Upper lobe of left lung (tissue), 6 donors: ENCODE results near the gene UBE2C. TPM values are rescaled to one million over a fixed set of nuclear protein-coding genes. Genes with fewer than 3 reads are reported as not detected.

Experiments
- ATAC-seq, 2 donors: fragments of 200-7000 bp; cut with Tn5 transposase; one replicate each; pipeline ENCODE4 v1.9.1; 2022; ENCODE audit warnings: mild to moderate bottlenecking in 2 of 2, moderate library complexity in 2 of 2; ENCODE audit not compliant: low FRiP score in 2 of 2
- DNase-seq, 2 donors: peaks; one replicate each; pipeline ENCODE4 v3.0.0-alpha.2; 2019 to 2020
- H3K27ac ChIP-seq, 4 donors: fragments of 200-600 bp; sonication (generic); one replicate each; pipeline ENCODE4 v1.5.1; 2016 to 2019
- H3K27me3 ChIP-seq, 4 donors: fragments of 200-600 bp; sonication (generic); one replicate each; pipeline ENCODE4 v1.5.1; 2017 to 2019
- H3K36me3 ChIP-seq, 4 donors: fragments of 200-600 bp; sonication (generic); one replicate each; pipeline ENCODE4 v1.5.1; 2016 to 2019
- H3K4me1 ChIP-seq, 4 donors: fragments of 200-600 bp; sonication (generic); one replicate each; pipeline ENCODE4 v1.5.1; 2018 to 2019
- H3K4me3 ChIP-seq, 4 donors: fragments of 200-600 bp; sonication (generic); one replicate each; pipeline ENCODE4 v1.5.1; 2017 to 2019; ENCODE audit warnings: mild to moderate bottlenecking in 2 of 4, moderate library complexity in 1 of 4
- H3K9me3 ChIP-seq, 4 donors: fragments of 200-600 bp; sonication (generic); one replicate each; pipeline ENCODE4 v1.5.1; 2018 to 2019
- EP300 ChIP-seq, 4 donors: sonication (generic); formaldehyde crosslinking; IDR thresholded peaks; one replicate each; pipeline ENCODE4 v1.5.1; 2017; ENCODE audit warnings: antibody characterized with exemption in 4 of 4, control low read depth in 2 of 4
- POLR2A ChIP-seq, 4 donors: fragments of 450-650 bp; IDR thresholded peaks; one replicate each; pipeline ENCODE4 v1.5.1; 2016 to 2017; ENCODE audit warnings: antibody characterized with exemption in 4 of 4, mild to moderate bottlenecking in 2 of 4
- POLR2AphosphoS5 ChIP-seq, 2 donors: sonication (generic); formaldehyde crosslinking; IDR thresholded peaks; one replicate each; pipeline ENCODE4 v1.5.1; 2017; ENCODE audit warnings: antibody characterized with exemption in 2 of 2
- WGBS, 2 donors: methylation state at CpG; one replicate each; pipeline ENCODE4 v1.1.5; 2017 to 2018; 5-methylcytosine and 5-hydroxymethylcytosine counted together
- total RNA-seq, 6 donors: library from RNA; depleted of rRNA in 4 of 6; stranded (reverse); fragments of >200 nt in 4 of 6; gene quantifications; one replicate each; pipeline versions ENCODE4 v1.1.0 to v1.2.1, GENCODE V29; 2016 to 2021
- TF ChIP-seq, protein P1 (sequence below), 6 experiments: fragments of 450-650 bp in 4 of 6; fragments of 200-600 bp in 2 of 6; sonication (generic) in 2 of 6; IDR thresholded peaks; one replicate each; pipeline ENCODE4 v1.5.1; 2016 to 2019; ENCODE audit warnings: antibody characterized with exemption in 6 of 6
- donor health status: DM: no; HTN: no; CAD: no; lungs with moderate emphysema.
- donor health status: DM: no; HTN: yes; CAD: no; lungs with severe emphysema.

UBE2C gene
- total RNA-seq, 6 donors from 2014 or later = 1.1 to 12.5 (median 3.5) TPM; not detected in 2

DNA sequence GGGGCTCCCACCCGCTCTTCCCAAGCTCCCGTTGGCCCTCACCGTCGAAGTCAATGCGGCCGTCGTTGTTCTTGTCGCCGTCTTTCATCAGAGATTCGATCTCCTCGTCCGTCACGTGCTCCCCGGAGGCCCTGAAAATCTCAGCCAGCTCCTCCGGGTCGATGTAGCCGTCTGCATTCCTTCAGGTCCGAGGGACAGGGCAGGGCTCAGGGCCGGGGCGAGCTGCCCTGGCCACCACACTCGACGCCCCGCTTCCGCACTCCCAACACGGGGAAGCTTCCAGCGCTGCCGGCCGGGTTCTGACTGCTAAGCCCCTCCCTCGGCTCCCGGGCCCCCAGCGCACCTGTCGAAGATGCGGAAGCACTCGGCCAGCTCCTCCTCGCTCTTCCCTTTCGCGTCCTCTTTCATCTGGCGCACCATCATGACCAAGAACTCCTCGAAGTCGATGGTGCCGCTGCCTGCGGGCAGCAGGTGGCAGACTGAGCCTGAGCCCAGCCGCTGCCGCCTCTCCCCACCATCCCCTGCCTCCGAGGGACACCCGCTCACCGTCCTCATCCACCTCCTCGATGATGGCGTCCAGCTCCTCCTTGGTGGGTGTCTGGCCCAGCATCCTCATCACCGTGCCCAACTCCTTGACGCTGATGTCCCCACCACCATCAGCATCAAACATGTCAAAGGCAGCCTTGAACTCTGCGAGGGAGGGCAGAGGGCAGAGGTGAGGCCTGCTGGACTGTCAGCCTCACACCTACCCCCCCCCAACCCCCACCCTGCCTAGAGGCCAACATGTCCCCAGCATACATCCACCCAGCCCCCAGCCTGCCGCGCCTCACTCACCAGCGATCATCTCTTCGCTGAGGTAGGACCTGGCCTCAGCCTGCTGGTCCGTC lies 11.7 kb downstream of the UBE2C start:
- ATAC-seq (peak in 1 of 2 donors; percentile 43), DNase-seq (peak; percentile 36 to 86)
- Histone ChIP-seq H3K27ac (no peak overlapping the region), H3K9me3 (no peaks in the 10 kb centered on the region), H3K27me3 (peaks cover 0 to 23% (median 10%) of the 10 kb centered on the region in 4 donors), H3K36me3 (no peaks in the 10 kb centered on the region), H3K4me1 (peaks cover 12 to 27% (median 23%) of the 10 kb centered on the region in 4 donors), H3K4me3 (peak overlapping the region in 3 of 4 donors; percentile 16 to 31 (median 31))
- no peak for TF ChIP-seq POLR2A (IDR thresholded peaks at IDR 0.05)
- TF ChIP-seq, protein P1, sequence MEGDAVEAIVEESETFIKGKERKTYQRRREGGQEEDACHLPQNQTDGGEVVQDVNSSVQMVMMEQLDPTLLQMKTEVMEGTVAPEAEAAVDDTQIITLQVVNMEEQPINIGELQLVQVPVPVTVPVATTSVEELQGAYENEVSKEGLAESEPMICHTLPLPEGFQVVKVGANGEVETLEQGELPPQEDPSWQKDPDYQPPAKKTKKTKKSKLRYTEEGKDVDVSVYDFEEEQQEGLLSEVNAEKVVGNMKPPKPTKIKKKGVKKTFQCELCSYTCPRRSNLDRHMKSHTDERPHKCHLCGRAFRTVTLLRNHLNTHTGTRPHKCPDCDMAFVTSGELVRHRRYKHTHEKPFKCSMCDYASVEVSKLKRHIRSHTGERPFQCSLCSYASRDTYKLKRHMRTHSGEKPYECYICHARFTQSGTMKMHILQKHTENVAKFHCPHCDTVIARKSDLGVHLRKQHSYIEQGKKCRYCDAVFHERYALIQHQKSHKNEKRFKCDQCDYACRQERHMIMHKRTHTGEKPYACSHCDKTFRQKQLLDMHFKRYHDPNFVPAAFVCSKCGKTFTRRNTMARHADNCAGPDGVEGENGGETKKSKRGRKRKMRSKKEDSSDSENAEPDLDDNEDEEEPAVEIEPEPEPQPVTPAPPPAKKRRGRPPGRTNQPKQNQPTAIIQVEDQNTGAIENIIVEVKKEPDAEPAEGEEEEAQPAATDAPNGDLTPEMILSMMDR (IDR thresholded peaks at IDR 0.05) = peak; percentile 18 to 63 (median 34)
- 18 to 33% methylated on average over 20 to 57 of the region's 57 CpGs for WGBS, 2 donors

DNA sequence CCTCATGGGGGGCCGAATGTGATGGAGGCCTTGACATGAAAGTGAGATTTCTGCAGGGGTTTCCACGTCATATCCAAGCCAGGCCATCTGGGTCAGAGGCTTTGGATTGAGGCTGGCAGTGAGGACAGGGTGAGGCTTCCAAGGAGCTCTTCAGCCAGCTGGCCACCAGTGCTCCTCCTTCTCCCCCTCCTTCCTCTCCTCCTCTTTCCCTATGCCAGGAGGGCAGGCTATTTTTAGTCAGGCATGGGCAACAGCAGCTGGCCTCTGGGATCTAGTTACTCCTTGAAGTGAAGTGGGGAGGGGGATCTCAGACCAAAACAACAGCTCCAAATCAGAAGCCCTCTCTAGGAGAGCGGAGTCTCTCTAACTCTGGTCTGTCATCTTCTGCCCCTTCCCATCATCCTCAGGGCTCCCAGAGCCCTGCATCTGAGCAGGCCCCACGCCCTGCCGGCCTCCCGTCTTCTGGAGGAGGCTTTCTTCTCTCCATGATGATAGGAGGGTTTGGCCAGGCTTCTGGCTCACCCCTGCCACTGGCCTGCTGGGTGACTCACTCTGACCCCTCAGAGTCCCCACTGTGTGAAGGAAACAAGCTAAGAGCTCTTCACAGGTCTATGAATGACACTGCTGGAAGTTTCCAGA lies 14.1 kb downstream of the UBE2C start:
- no peak overlapping the region for H3K4me3 ChIP-seq
- DNase-seq = peak; percentile 53 to 54
- no peaks in the 10 kb centered on the region for H3K9me3 ChIP-seq
- TF ChIP-seq EP300 (IDR thresholded peaks at IDR 0.05) = no peak
- ATAC-seq = peak in 1 of 2 donors; percentile 56
- H3K27ac ChIP-seq = peak overlapping the region; percentile 3 to 70 (median 56)
- peaks cover 12 to 27% (median 23%) of the 10 kb centered on the region in 4 donors for H3K4me1 ChIP-seq
- no peaks in the 10 kb centered on the region for H3K36me3 ChIP-seq
- H3K27me3 ChIP-seq = peaks cover 0 to 23% (median 10%) of the 10 kb centered on the region in 4 donors
- 71 to 81% methylated on average over 6 of the region's 6 CpGs for WGBS, 2 donors

DNA sequence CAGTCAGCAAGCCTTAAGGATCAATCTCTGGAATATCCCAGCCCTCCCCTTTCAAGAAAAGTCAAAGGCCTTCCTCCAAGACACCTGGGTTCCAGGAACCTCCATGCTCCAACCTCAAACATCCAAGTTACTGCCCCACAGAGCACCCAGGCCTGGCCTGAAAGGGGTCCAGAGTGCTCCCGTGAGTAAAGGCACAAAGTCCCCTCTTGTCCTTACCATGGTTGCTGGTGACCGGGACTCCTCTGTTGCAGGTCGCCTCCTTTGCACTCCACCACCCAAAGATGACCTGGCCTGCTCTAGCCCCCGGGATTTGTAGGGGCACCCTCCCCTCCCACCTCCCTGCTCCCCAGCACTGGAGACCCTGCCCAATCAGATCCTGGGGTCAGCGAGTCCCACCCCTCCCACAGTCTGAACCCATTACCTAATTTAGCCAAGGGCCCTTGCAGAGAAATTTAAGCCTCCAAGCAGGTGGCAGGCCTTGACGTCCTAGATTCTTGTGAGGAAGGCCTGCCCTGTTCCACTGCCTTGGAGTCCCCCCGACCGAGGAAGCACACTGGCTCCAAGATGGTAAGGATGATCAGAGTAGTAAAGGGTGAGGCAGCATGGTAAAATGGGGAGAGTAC lies 14.7 kb downstream of the UBE2C start, which contains the start of gene TNNC2:
Gene TNNC2 (minus strand): TSS at position 283 of the 623 bp plus-strand sequence. CDS start 64 bp downstream, at position 219.
- no peaks in the 10 kb centered on the region for H3K36me3 ChIP-seq
- no peak for TF ChIP-seq POLR2AphosphoS5 (IDR thresholded peaks at IDR 0.05)
- TF ChIP-seq, protein P1 (IDR thresholded peaks at IDR 0.05) = no peak
- TF ChIP-seq EP300 (IDR thresholded peaks at IDR 0.05) = no peak
- TF ChIP-seq POLR2A (IDR thresholded peaks at IDR 0.05) = no peak
- peaks cover 0 to 20% (median 10%) of the 10 kb centered on the region in 4 donors for H3K27me3 ChIP-seq
- H3K4me3 ChIP-seq = no peak within 1 kb of the TSS
- ATAC-seq (no peak), DNase-seq (no peak)
- H3K9me3 ChIP-seq = no peaks in the 10 kb centered on the region
- 88 to 90% methylated on average over 4 to 8 of the region's 8 CpGs for WGBS, 2 donors
- peaks cover 15 to 28% (median 24%) of the 10 kb centered on the region in 4 donors for H3K4me1 ChIP-seq
- H3K27ac ChIP-seq = peak within 1 kb of the TSS; percentile 3 to 70 (median 56)

DNA sequence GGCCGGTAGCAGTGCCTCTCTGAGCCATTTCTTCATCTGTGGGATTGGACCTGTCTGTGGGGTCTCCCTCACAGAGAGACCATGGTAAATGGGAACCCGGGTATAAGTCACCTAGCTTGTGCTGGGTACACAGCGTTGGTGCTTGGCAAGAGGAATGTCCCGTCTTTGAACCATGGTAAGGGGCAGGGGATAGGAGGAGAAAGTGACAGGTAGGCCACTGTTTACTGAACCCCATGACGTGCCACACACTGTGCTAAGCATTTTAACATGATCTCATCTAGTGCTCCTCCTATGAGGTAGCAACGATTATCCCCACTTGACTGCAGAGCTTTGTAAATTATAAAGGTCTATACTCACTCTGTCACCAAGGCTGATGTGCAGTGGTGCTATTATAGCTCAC lies 15.3 kb downstream of the UBE2C start:
- peak overlapping the region in 1 of 4 donors; percentile 64 for H3K27ac ChIP-seq

More for the DNA sequence above, 15.3 kb downstream of the UBE2C start:
- no peaks in the 10 kb centered on the region for H3K9me3 ChIP-seq
- 67 to 78% methylated on average over 2 to 6 of the region's 6 CpGs for WGBS, 2 donors
- no peak overlapping the region for H3K4me3 ChIP-seq
- no peaks in the 10 kb centered on the region for H3K36me3 ChIP-seq
- peaks cover 19 to 30% (median 27%) of the 10 kb centered on the region in 4 donors for H3K4me1 ChIP-seq
- H3K27me3 ChIP-seq = peaks cover 0 to 14% (median 8%) of the 10 kb centered on the region in 4 donors
- TF ChIP-seq POLR2AphosphoS5 (IDR thresholded peaks at IDR 0.05) (no peak), EP300 (IDR thresholded peaks at IDR 0.05) (no peak), POLR2A (IDR thresholded peaks at IDR 0.05) (no peak)
- TF ChIP-seq, protein P1 (IDR thresholded peaks at IDR 0.05) = no peak
- ATAC-seq (no peak), DNase-seq (no peak)
